GM20431 (cell line): ENCODE measurements around the gene TSPAN31.

ENCODE experiments used
- in situ Hi-C: fragments of 300-500 bp; cut with MseI, MboI; formaldehyde crosslinking; loops from one replicate; pipeline ENCODE4 v1.15.0; 2020; ENCODE audit warnings: low sequenced_read_pairs; ENCODE audit not compliant: unreplicated experiment

The TSPAN31 gene

GRCh38 chr12:57777911-57778310 lies 33.1 kb downstream of the TSPAN31 start:
- in situ Hi-C loops: no loop called here

- in situ Hi-C loops: no loop called here
These were observed 34.9 kb downstream of the TSPAN31 start for GRCh38 chr12:57779736-57780135.

- in situ Hi-C loops: no loop called here
These were observed 35.6 kb downstream of the TSPAN31 start for GRCh38 chr12:57780284-57780897.

GRCh38 chr12:57781244-57781643 lies 36.4 kb downstream of the TSPAN31 start:
- in situ Hi-C loops: no loop called here

- in situ Hi-C loops: no loop called here
These were observed 37.0 kb downstream of the TSPAN31 start for GRCh38 chr12:57781801-57782200.

- in situ Hi-C loops: no loop called here
These were observed 37.4 kb downstream of the TSPAN31 start for GRCh38 chr12:57782243-57782607.

- in situ Hi-C loops: no loop called here
These were observed 38.0 kb downstream of the TSPAN31 start, which contains the start of gene TSFM for GRCh38 chr12:57782608-57783465. TSS of gene TSFM (plus strand) at chr12:57782787. CDS start at chr12:57782802, 15 bp downstream.

- in situ Hi-C loops: no loop called here
These were observed 38.6 kb downstream of the TSPAN31 start for GRCh38 chr12:57783466-57783801.

- in situ Hi-C loops: no loop called here
These were observed 39.0 kb downstream of the TSPAN31 start for GRCh38 chr12:57783861-57784260.

GRCh38 chr12:57793920-57794319 lies 49.1 kb downstream of the TSPAN31 start:
- in situ Hi-C loops: no loop called here

GRCh38 chr12:57795354-57795753 lies 50.5 kb downstream of the TSPAN31 start:
- in situ Hi-C loops: no loop called here

- in situ Hi-C loops: no loop called here
These were observed 52.2 kb downstream of the TSPAN31 start for GRCh38 chr12:57796996-57797395.

- in situ Hi-C loops: no loop called here
These were observed 53.1 kb downstream of the TSPAN31 start for GRCh38 chr12:57797933-57798332.
